GM12874 (cell line): ENCODE data around the gene NDUFAF8.

Experiments
- TF ChIP-seq, protein P1 (sequence below): IDR thresholded peaks from 2 replicates; pipeline ENCODE4 v1.5.1; 2011; ENCODE audit warnings: low read depth, mild to moderate bottlenecking, control low read depth, low read length, moderate library complexity; ENCODE audit not compliant: insufficient read depth

NDUFAF8 gene

DNA sequence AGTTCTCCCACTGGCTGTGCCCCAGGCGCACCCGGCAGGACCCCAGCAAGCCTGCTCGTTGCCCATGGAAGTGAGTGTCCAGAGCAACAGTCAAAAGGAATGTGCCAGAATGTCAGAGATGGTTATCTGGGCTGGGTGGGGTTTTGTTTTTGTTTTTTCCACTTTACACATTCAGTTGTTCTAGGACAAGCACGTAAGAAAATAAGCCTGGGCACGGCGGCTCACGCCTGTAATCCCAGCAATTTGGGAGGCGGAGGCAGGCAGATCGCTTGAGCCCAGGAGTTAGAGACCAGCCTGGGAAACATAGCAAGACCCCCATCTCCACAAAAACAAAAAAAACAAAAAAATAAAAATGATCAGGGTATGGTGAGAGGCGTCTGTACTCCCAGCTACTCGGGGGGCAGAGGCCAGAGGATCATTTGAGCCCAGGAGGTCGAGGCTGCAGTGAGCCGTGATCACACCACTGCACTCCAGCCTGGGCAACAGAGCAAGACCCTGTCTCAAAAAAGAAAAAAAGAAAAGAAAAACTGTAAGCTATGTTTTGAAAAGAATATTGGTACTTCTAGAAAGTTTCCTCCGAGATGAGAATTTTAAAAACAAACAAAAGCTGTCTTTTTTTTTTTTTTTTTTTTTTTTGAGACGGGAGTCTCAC is 8.3 kb downstream of the NDUFAF8 start:
- TF ChIP-seq, protein P1, sequence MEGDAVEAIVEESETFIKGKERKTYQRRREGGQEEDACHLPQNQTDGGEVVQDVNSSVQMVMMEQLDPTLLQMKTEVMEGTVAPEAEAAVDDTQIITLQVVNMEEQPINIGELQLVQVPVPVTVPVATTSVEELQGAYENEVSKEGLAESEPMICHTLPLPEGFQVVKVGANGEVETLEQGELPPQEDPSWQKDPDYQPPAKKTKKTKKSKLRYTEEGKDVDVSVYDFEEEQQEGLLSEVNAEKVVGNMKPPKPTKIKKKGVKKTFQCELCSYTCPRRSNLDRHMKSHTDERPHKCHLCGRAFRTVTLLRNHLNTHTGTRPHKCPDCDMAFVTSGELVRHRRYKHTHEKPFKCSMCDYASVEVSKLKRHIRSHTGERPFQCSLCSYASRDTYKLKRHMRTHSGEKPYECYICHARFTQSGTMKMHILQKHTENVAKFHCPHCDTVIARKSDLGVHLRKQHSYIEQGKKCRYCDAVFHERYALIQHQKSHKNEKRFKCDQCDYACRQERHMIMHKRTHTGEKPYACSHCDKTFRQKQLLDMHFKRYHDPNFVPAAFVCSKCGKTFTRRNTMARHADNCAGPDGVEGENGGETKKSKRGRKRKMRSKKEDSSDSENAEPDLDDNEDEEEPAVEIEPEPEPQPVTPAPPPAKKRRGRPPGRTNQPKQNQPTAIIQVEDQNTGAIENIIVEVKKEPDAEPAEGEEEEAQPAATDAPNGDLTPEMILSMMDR = no peak

DNA sequence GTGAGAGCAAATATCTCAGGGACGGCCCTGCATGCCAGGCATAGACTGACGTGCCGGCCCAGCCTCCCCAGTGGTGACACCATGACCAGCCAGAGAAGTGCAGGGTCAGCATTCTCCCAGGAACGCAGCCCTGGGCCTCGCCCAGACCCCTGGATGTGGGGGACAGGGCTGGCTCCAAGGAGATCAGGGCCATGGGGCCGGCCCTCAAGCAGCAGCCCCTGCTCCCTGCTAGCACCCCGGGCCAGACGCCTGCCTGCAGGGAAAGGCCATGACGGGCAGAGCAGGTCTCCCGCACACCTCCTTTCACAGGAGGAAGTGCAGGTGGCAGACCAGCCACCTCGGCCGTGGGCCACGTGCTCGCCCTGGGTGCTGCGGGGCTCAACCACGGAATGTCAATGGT is 9.5 kb downstream of the NDUFAF8 start:
- TF ChIP-seq, protein P1 = no peak

DNA sequence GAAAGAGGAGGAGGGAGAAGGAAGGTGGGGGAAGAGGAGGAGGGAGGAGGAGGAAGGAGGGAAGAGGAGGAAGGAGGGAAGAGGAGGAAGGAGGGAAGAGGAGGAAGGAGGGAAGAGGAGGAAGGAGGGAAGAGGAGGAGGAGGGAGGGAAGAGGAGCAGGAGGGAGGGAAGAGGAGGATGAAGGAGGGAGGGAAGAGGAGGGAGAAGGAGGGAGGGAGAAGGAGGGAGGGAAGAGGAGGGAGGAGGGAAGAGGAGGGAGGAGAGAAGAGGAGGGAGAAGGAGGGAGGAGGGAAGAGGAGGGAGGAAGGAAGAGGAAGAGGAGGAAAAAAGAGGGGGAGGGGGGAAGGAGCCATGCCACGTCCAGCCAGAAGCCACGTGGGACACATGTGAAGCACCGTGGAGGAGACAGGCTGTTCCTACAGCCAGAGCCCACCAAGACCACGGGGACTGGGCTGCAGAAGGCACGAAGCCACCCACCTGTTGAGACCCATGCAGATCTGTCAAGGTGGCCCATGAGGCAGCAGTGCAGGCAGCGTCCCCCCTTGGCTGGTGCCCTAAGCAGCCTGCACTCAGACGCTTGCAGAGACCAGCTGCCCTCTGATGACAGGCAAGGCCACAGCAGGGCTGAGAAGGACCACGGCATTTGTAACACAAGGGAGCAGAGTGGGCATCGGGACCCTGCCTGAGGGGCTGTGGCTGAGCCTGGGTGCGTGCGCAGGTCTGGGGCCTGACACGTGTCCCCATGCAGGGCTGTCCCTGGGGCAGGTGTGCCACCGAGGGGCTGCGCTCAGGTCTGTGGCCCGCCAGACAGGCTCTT is 10.3 kb downstream of the NDUFAF8 start:
- TF ChIP-seq, protein P1 = no peak

DNA sequence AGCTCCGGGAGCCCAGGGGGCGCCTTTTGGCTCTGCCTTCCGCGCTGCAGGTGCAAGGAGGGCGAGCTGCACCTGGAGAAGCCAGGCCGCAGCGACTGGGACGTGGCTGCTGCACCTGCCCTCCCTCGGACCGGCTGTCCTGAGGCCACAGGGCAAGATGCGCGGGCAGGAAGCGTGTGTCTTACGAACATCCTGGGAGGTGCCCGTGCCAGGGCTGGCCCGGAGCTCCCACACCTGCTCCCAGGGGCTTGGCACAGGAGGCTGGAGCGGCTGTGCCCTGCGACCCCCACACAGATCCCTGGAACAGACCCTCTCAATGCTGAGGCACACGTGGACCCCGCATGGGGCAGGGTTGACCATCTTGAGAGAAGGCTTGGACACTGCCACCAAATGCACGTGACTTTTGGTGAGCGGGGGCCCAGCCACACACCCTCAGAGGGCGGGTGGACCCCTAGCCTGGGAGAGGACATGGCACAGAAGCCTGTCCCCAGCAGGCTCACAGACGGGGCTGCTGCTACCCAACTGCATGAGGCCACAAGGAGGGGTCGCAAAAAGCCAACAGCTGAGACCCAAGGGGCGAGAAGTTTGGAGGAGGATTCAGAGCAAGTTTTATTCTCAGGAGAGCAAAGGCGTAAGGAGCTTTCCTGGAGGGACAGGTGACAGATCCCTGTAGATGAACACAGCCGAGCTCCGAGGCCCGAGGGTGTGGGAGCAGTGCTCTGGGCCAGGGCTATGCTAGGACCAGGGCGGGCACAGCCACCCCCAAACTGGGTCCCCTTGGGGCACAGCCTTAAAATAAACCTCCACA is 11.4 kb downstream of the NDUFAF8 start:
- TF ChIP-seq, protein P1 = no peak

DNA sequence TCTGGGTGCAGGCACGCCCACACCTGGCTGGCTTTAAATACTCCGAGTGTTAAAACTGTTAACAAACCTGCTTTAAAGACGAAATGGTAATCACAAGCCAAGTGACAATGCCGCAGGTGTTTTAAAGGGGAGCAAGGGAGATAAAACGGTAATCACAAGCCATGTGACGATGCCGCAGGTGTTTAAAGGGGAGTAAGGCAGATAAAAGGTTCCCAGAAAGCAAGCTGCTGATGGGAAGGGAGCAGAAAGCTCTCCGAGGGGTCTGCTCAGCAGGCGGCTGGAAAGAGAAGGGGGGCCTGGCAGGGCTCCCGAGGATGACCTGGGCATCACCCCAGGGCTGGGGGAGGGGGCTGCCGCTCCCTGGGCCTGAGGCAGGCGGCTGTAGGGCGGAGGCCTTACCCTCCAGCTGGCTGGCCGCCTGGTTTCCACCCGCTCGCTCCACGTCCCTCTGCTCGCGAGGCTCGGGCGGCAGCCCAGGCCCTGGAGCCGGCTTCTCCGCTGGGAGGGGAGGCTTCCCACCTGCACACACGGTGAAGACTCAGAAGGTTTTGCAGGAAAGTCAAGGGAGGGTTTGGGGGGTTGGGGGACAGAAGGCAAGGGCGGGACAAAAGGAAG is 12.1 kb downstream of the NDUFAF8 start:
- TF ChIP-seq, protein P1 = no peak

DNA sequence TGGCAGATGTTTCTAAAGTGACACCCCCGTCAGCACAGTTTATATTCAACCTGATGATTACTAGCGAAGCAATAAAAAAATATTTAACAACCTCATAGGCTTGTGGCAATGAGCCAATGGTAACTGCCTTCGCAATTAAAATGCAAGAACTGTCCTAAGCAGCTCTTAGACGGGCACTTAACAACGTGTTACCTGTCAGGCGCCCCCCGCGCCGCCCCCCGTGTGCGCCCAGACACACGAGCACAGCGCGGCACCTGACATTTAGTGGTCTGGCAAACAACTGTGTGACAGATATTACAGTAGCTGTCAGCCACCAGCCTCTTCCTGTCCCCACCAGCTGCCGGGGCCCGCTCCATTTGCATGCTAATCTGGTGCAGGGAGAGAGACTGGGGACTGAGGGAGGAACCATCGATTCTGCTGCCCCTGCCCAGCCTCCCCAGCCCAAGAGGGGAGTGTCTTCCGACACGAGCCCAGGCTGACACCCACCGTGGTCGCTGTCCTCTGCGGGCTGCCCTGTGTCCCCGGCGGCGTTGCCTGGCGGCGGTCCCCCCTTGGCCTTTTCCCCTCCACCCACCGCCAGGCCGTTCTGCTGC is 12.7 kb downstream of the NDUFAF8 start:
- TF ChIP-seq, protein P1 = no peak
